WTC11 (cell line): ENCODE data around the gene PMF1. TPM values are rescaled to one million over a fixed set of nuclear protein-coding genes. Genes with fewer than 3 reads are reported as not detected.
"Not testable (repeated sequence)": the region's sequence is repeated elsewhere in the genome, so short reads cannot be mapped to it uniquely, and the experiment has no call there.

Experiments
- ATAC-seq: fragments of 200-7000 bp; cut with Tn5 transposase; 2 replicates; pipeline ENCODE4 v1.10.0; 2021; ENCODE audit warnings: mild to moderate bottlenecking, moderate library complexity
- CTCF ChIA-PET: fragments of 300-600 bp; sonication (Branson Sonifier 250); formaldehyde crosslinking; loops from one replicate; lab custom pipeline; 2021; ENCODE audit warnings: antibody characterized with exemption; lab: Charles Lee
- POLR2A ChIA-PET: fragments of 350-600 bp; sonication (Branson Sonifier 250); formaldehyde crosslinking; loops from one replicate; lab custom pipeline; 2021; ENCODE audit warnings: antibody characterized with exemption; lab: Charles Lee
- DNase-seq: peaks from one replicate; pipeline ENCODE4 v3.0.0; 2021; ENCODE audit warnings: low spot score
- H3K27ac Mint-ChIP-seq: 2 replicates; pipeline ENCODE4 v1.8.0; 2021; ENCODE audit warnings: mixed read lengths
- H3K27me3 Mint-ChIP-seq: 2 replicates; pipeline ENCODE4 v1.8.0; 2021; ENCODE audit warnings: low read depth, mild to moderate bottlenecking, moderate library complexity, mixed read lengths
- H3K36me3 Mint-ChIP-seq: 2 replicates; pipeline ENCODE4 v1.8.0; 2021; ENCODE audit warnings: mixed read lengths
- H3K4me1 Mint-ChIP-seq: 2 replicates; pipeline ENCODE4 v1.8.0; 2022; ENCODE audit warnings: mixed read lengths
- H3K4me3 Mint-ChIP-seq: 2 replicates; pipeline ENCODE4 v1.8.0; 2021; ENCODE audit warnings: mild to moderate bottlenecking, moderate library complexity, mixed read lengths
- H3K9me3 Mint-ChIP-seq: 2 replicates; pipeline ENCODE4 v1.8.0; 2021; ENCODE audit warnings: mixed read lengths
- CBFB ChIP-seq: sonication (generic); formaldehyde crosslinking; IDR thresholded peaks from 2 replicates; pipeline ENCODE4 v1.8.1; 2022; ENCODE audit warnings: mild to moderate bottlenecking, low read depth, missing genetic modification reagents
- E2F5 ChIP-seq: sonication (generic); formaldehyde crosslinking; IDR thresholded peaks from 2 replicates; pipeline ENCODE4 v1.8.1; 2022; ENCODE audit warnings: mild to moderate bottlenecking, moderate library complexity, missing genetic modification reagents
- EMX1 ChIP-seq: fragments of 250-450 bp; sonication (Bioruptor Pico); IDR thresholded peaks from 2 replicates; pipeline ENCODE4 v1.8.0; 2021; ENCODE audit warnings: mild to moderate bottlenecking
- GTF2I ChIP-seq: fragments of 250-450 bp; sonication (Bioruptor Pico); conservative IDR thresholded peaks from 2 replicates; pipeline ENCODE4 v1.4.0; 2021; ENCODE audit warnings: mild to moderate bottlenecking
- HMGA2 ChIP-seq: fragments of 250-450 bp; sonication (Bioruptor Pico); IDR thresholded peaks from 2 replicates; pipeline ENCODE4 v1.4.0; 2021; ENCODE audit warnings: mild to moderate bottlenecking, moderate library complexity
- IRF2 ChIP-seq: sonication (generic); formaldehyde crosslinking; IDR thresholded peaks from 2 replicates; pipeline ENCODE4 v1.8.0; 2022; ENCODE audit warnings: low read depth, missing genetic modification reagents, borderline replicate concordance
- JUN ChIP-seq: sonication (generic); formaldehyde crosslinking; IDR thresholded peaks from 2 replicates; pipeline ENCODE4 v1.8.0; 2023; ENCODE audit warnings: mild to moderate bottlenecking, missing genetic modification reagents
- MLX ChIP-seq: sonication (generic); formaldehyde crosslinking; IDR thresholded peaks from 2 replicates; pipeline ENCODE4 v1.8.1; 2023; ENCODE audit warnings: mild to moderate bottlenecking, missing genetic modification reagents, moderate library complexity
- MYBL2 ChIP-seq: sonication (generic); formaldehyde crosslinking; IDR thresholded peaks from 2 replicates; pipeline ENCODE4 v1.8.1; 2023; ENCODE audit warnings: mild to moderate bottlenecking, moderate library complexity, missing genetic modification reagents
- NFATC4 ChIP-seq: fragments of 250-450 bp; sonication (Bioruptor Pico); IDR thresholded peaks from 2 replicates; pipeline ENCODE4 v1.9.0; 2021; ENCODE audit warnings: mild to moderate bottlenecking
- NFE2L1 ChIP-seq: sonication (generic); formaldehyde crosslinking; IDR thresholded peaks from 2 replicates; pipeline ENCODE4 v1.8.1; 2023; ENCODE audit warnings: missing genetic modification reagents
- NR1H2 ChIP-seq: sonication (generic); formaldehyde crosslinking; IDR thresholded peaks from 2 replicates; pipeline ENCODE4 v1.9.0; 2021; ENCODE audit warnings: mild to moderate bottlenecking, moderate library complexity, missing genetic modification reagents
- ZBTB21 ChIP-seq: sonication (generic); formaldehyde crosslinking; IDR thresholded peaks from 2 replicates; pipeline ENCODE4 v1.8.1; 2023; ENCODE audit warnings: mild to moderate bottlenecking, missing genetic modification reagents, borderline replicate concordance
- ZNF219 ChIP-seq: sonication (generic); formaldehyde crosslinking; IDR thresholded peaks from 2 replicates; pipeline ENCODE4 v1.8.0; 2023; ENCODE audit warnings: missing genetic modification reagents, mild to moderate bottlenecking, borderline replicate concordance
- total RNA-seq: library from RNA; stranded (reverse); gene quantifications from 3 replicates; pipeline ENCODE4 v1.2.3, GENCODE V29; 2021
- TF ChIP-seq, protein P1 (sequence below): sonication (generic); formaldehyde crosslinking; IDR thresholded peaks from 2 replicates; pipeline ENCODE4 v1.8.1; 2023; ENCODE audit warnings: mild to moderate bottlenecking, missing genetic modification reagents, moderate library complexity

PMF1 gene
- total RNA-seq, 1 experiment from 2014 or later, result 129 TPM

- H3K4me3 Mint-ChIP-seq, result peak overlapping the region; percentile 94
- H3K27ac Mint-ChIP-seq, result peak overlapping the region; percentile 99
- H3K9me3 Mint-ChIP-seq, result no peaks in the 10 kb centered on the region
- ChIA-PET CTCF (interaction anchor here (0.8 to 4.4 kb wide), 18 partner anchors 13 to 187 kb away, joined by 3 to 71 read pairs (median 4); partner anchors contain the start of genes MEX3A and SLC25A44), POLR2A (interaction anchor here (1.0 to 1.6 kb wide), 11 partner anchors 13 to 106 kb away, joined by 3 to 10 read pairs (median 5); partner anchors contain the start of gene SLC25A44)
- no peak for ATAC-seq
- H3K36me3 Mint-ChIP-seq, result peaks cover 13% of the 10 kb centered on the region
- H3K27me3 Mint-ChIP-seq, result no peaks in the 10 kb centered on the region
- no peak for TF ChIP-seq ZNF219 (CRISPR knock-in tag)
- DNase-seq, result no peak
- H3K4me1 Mint-ChIP-seq, result peaks cover 29% of the 10 kb centered on the region
Measured at GRCh38 chr1:156212130-156212529, 677 bp upstream of the PMF1 start.

DNA sequence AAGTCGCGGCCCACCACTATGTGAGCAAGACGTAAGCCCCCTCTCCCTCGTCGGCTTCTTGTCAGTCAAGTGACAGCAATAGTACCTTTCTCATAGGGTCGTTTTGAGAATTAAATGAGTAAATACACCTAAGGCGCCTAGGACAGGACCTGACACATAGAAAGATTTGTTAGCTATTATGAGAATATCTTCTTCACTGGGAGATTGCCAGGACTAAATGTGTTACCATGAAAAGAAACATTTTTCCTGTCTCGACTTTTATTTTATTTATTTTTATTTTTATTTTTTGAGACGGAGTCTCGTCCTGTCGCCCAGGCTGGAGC is 798 bp downstream of the PMF1 start:
- H3K4me1 Mint-ChIP-seq, result peaks cover 24% of the 10 kb centered on the region
- no peak for TF ChIP-seq HMGA2
- no peak for TF ChIP-seq ZNF219 (CRISPR knock-in tag)
- no peak for TF ChIP-seq MYBL2
- no peak for TF ChIP-seq NR1H2
- 0 out of 2 replicates have a peak, but pooled peaks have one; percentile 13 for TF ChIP-seq EMX1 (CRISPR knock-in tag)
- no peak for TF ChIP-seq ZBTB21 (CRISPR knock-in tag)
- CTCF ChIA-PET, result interaction anchor here (0.8 to 4.4 kb wide), 23 partner anchors 11 to 287 kb away, joined by 3 to 71 read pairs (median 5); partner anchors contain the start of genes CCT3, MEF2D, SLC25A44 and SMG5
- H3K9me3 Mint-ChIP-seq, result no peaks in the 10 kb centered on the region
- peak overlapping the region; percentile 94 for H3K4me3 Mint-ChIP-seq
- ATAC-seq (no peak), DNase-seq (no peak)
- H3K27ac Mint-ChIP-seq, result peak overlapping the region; percentile 99
- H3K36me3 Mint-ChIP-seq, result peaks cover 18% of the 10 kb centered on the region
- POLR2A ChIA-PET, result interaction anchor here (0.6 to 1.6 kb wide), 12 partner anchors 12 to 98 kb away, joined by 3 to 10 read pairs (median 6); no protein-coding TSS in a partner anchor
- no peaks in the 10 kb centered on the region for H3K27me3 Mint-ChIP-seq

DNA sequence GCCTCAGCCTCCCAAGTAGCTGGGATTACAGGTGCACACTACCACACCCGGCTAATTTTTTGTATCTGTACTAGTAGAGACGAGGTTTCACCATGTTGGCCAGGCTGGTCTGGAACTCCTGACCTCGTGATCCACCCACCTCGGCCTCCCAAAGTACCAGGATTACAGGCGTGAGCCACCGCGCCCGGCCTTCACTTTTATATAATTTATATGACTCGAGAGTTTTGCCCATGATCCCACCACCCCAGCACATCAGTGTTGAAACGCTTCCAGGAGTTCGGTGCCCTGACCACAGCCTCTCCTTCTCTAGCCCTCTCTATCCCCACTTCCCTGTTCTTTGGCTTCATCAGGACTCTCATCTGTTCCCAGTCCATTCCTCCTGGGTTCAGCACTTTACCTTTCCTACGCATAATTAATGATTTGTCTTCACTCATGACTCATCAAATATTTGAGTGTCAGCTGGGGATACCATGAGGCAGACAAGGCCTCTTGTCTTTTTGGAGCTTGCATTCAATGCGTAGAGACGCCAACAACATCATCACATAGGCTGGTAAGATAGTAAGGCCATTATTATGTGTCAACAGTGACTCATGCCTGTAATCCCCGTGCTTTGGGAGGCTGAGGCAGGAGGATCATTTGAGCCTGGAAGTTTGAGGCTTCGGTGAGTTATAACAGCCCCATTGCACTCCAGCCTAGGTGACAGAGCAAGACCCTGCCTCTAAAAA is 1.4 kb downstream of the PMF1 start:
- DNase-seq (no peak), ATAC-seq (no peak)
- CTCF ChIA-PET, result interaction anchor here (1.2 to 4.4 kb wide), 7 partner anchors 11 to 91 kb away, joined by 3 to 71 read pairs (median 7); partner anchors contain the start of gene SMG5
- Mint-ChIP-seq H3K4me3 (peak overlapping the region; percentile 94), H3K27ac (peak overlapping the region; percentile 94), H3K36me3 (peaks cover 16% of the 10 kb centered on the region), H3K4me1 (peaks cover 18% of the 10 kb centered on the region), H3K27me3 (no peaks in the 10 kb centered on the region), H3K9me3 (no peaks in the 10 kb centered on the region)
- TF ChIP-seq HMGA2 (no peak), IRF2 (CRISPR knock-in tag) (no peak), NFATC4 (CRISPR knock-in tag) (no peak), E2F5 (no peak), GTF2I (no peak), EMX1 (CRISPR knock-in tag) (no peak), MLX (no peak), ZBTB21 (CRISPR knock-in tag) (no peak), JUN (CRISPR knock-in tag) (no peak), CBFB (CRISPR knock-in tag) (no peak), NFE2L1 (no peak)
- TF ChIP-seq, protein P1, sequence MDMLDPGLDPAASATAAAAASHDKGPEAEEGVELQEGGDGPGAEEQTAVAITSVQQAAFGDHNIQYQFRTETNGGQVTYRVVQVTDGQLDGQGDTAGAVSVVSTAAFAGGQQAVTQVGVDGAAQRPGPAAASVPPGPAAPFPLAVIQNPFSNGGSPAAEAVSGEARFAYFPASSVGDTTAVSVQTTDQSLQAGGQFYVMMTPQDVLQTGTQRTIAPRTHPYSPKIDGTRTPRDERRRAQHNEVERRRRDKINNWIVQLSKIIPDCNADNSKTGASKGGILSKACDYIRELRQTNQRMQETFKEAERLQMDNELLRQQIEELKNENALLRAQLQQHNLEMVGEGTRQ (CRISPR knock-in tag), result no peak
- POLR2A ChIA-PET, result interaction anchor here (1.1 to 1.2 kb wide), 2 partner anchors 33 to 50 kb away, joined by 3 to 4 read pairs; no protein-coding TSS in a partner anchor

- H3K4me3 Mint-ChIP-seq, H3K9me3 Mint-ChIP-seq, POLR2A ChIA-PET, ATAC-seq, H3K27ac Mint-ChIP-seq, CTCF ChIA-PET, H3K27me3 Mint-ChIP-seq, DNase-seq: not testable (repeated sequence)
- Mint-ChIP-seq H3K4me1 (peaks cover 17% of the 10 kb centered on the region), H3K36me3 (peaks cover 30% of the 10 kb centered on the region)
Measured at GRCh38 chr1:156216361-156217086, 3.7 kb downstream of the PMF1 start.
